HG02678 (cell line): ENCODE data around the gene KHDRBS1.
"Not testable (repeated sequence)": the region's sequence is repeated elsewhere in the genome, so short reads cannot be mapped to it uniquely, and the experiment has no call there.

ENCODE experiments used
- ATAC-seq: cut with Tn5 transposase; IDR thresholded peaks from one replicate; pipeline ENCODE4 v1.9.1; 2021; ENCODE audit warnings: mild to moderate bottlenecking, moderate library complexity; ENCODE audit not compliant: unreplicated experiment

KHDRBS1 gene

DNA sequence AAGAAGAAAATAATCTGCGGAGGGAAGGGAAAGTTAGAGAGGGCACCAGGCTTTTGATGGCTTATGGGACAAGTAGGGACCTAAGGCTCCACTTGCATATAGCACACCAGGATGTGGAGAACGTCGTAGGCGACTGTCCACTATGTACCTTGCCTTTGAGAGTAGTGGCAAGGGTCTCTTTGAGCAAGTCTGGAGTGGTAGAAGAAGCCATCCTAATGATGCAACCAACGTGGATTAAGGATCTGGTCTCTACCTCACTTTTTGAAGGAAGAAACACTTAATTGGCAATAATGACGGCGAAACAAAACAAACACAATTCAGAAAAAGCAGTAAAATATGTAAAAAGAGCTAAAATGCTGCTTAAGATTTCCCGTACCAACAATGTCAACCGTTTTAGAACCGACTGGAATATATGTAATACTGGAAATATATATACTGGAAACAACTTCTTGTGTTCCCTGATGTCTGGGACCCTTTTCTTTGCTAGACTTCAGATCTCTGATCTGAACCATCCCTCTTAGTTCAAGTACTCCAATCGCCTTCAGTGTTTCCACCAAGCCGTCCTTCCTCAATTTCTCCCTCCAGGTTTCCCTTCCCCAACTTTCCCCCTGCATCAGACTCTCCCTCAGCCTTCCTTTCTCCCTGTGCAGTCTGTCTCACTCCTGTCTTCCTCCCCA, 821 bp upstream of the KHDRBS1 start:
- no peak for ATAC-seq

DNA sequence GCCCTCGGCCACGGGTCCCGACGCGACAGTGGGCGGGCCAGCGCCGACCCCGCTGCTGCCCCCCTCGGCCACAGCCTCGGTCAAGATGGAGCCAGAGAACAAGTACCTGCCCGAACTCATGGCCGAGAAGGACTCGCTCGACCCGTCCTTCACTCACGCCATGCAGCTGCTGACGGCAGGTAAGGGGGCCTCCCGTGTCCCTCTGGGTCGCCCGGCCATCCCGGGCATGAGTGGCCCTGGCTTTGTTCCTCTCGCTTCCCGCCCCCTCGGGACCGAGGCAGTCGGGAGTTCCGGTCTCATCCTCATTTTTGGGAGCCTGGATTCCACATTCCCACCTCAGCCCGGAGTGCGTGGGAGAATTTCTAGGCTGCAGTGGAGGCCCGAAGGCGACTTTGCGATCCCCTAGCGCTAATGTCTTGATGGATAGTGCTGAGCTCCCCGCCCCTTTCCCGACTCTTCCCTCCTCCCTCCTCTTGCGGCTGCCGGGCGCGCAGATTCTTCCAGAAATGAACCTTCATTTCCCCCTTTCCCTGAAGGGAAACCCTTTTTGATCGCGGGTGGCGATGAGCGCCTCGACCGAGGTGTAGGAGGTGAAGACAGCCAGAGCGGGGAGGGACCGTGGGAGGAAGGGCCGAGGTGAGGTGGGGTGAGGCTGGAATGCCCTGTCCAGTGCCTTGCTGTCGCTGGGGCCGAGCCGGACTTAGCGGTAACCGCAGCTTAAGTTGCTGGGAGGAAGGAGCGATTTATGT, 705 bp downstream of the KHDRBS1 start:
- ATAC-seq: peak; percentile 29

DNA sequence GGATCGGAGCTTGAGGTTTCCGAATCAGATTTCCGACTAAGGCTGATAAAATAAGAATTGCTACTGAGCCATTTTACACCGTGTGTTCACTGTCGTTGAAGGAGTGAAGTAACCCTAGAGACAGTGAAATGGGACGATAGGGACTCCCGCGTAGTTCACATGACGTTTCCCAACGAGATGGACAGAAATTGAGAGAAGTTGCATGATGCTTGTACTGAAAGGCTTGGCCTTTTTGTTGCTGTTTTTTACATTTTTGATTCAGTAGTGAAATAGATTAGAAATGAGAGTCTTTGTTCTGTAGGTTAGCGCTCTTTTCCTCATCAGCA, 1.2 kb downstream of the KHDRBS1 start:
- no peak for ATAC-seq

DNA sequence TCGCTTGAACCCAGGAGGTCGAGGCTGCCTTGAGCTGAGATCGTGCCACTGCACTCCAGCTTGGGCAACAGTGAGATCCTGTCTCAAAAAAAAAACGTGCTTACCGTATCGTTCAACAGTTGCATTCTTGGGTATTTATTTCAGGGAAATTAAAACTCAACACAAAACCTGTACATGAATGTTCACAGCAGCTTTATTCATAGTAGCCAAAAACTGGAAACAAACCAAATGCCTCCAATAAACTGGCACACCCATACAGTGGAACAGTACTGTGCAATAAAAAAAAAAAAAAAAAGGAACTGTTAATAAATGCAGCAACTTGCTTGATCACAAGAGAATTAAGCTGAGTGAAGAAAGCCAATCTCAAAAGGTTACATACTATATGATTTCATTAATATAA, 6.7 kb downstream of the KHDRBS1 start:
- no peak for ATAC-seq

DNA sequence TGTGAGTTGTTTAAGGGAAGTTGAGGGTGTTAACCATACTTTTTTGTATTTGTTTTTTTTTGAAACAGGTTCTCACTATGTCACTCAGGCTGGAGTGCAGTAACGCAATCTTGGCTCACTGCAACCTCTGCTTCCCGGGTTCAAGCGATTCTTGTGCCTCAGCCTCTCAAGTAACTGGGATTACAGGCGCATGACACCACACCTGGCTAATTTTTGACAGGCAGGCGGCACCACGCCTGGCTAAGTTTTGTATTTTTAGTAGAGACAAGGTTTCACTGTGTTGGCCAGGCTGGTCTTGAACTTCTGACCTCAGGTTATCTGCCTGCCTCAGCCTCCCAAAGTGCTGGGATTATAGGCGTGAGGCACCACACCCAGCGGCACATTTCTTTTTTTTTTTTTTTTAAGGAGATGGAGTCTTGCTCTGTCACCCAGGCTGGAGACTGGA, 7.9 kb downstream of the KHDRBS1 start:
- not testable (repeated sequence) for ATAC-seq

DNA sequence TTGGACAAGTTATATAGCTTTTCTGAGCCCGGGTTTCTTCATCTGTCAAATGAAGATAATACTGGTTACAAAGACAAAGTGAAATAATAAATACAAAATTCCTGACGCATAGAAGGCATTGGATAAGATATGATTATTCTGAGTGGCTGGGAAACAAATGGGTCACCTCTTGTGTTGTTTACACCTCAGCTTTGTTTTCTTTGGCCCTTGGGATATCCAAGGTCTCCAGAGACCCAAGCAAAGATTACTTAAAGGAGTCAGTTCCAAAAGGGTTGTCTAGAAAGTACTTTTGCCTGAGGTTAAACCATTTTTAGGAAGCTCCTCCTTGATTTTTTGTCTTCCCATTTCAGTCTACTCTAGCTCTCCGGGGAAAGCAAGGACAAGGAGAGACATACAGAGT, 9.7 kb downstream of the KHDRBS1 start:
- ATAC-seq: no peak

DNA sequence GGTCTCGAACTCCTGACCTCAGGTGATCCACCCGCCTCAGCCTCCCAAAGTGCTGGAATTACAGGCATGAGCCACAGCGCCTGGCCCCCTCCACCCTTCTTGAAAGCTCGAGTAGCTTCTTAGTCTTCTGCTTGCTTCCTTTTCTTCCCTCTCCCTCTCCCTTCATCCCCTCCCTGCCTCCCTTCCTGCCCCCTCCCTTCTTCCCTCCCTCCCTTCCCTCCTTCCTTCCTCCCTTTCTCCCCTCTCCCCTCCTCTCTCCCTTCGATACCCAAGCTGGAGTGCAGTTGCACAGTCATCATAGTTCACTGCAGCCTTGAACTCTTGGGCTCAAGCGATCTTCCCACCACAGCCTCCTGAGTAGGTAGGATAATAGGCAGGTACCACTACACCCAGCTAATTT, 11.8 kb downstream of the KHDRBS1 start:
- ATAC-seq: no peak

DNA sequence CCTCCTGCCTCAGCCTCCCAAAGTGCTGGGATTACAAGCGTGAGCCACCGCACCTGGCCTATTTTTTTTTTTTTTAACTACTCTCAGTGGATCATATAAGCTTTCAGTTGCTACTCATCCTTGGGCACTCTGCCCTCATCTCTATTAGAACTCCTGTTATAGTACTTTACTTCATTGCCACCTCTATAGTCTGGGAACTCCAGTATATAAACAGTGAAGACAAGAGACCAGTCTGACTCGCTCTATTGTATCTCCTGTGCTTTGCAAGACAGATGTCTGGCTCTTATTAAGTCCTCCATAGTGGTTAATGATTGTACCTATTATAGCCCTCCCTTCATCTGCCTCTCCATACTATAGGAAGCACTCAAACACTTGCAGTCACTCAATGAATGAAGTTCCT, 15.1 kb downstream of the KHDRBS1 start:
- ATAC-seq: no peak

DNA sequence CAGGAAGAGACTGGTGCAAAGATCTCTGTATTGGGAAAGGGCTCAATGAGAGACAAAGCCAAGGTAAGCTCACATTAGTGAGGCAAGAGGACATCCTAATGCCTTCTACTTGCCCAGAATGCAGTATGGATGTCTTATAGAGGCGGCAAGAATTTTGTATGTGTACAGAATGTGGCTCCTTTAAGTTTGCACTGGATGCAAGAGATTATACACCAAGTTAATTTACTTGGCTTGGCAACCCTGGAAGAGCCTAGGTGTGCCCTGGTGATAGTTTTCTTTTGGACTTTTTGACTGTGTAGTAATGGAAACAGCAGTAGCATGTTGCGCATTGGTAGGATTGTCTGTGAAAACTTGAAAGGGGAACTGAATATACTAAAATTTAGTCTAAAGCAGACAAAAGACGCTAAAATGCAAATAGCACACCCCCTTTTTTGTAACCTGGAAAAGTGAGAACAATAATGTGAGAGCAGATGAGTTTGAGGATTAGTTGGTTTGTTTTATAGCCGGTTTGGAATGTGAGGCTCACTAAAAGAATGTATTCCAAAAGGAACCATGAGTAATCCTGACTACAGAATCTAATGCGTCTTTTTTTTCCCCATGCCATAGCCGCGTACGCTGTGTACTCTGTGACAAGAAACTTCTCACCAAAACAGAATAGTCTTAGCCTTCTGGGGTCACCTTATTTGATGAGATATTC, 18.1 kb downstream of the KHDRBS1 start:
- ATAC-seq: no peak

DNA sequence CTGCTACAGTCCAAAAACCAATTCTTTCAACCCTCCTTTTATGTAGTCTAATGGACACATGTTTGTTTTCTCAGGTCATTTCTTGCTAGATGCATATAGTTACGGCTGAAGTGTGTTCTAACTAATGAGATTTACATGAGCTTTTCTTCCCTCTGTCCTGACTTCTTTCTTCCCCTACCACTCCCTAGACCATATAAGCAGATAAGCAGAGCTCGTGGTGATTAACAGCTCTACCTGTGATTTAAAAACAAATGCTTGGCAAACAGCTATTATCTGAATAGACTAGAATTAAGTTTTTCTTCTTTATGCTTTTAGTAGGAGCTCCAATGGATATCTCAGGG, 18.6 kb downstream of the KHDRBS1 start:
- ATAC-seq: no peak

DNA sequence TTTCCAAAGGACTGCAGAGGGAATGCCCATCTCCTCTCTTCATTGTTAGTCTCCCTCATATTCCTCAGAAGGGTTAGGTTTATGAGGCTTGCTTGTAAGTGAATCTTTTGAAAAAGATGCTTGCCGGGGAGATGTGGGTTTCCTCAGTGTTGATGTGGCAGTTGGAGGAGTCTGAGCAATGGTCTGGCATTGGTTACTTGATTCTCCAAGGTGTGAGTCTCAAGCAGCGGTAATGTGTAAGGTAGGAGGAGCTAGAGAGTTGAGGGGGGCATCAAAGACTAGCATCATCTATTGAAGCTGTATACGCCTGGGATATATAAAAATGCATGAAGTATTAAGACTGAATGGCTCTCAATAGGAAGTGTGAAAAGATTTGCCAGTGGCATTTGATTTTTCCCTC, 21.5 kb downstream of the KHDRBS1 start:
- ATAC-seq: no peak

DNA sequence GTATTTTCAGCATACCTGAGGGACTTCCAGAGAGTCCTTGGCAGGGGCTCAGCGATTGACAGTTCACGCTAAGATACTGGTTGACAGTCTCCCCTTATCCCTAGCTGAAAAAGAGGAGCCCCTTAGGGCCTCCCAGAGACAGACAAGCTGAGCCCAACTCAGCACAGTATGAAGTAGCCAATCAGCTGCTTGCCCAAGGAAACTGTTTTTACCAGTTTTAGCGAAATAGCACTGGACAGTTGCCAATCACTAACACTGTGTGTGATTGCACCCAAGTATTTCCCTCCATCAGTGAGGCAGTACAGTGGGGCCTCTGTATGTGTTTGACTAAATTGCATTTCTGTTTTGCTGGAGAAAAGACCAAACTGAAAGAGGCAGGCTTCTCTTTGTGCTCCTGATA, 27.0 kb downstream of the KHDRBS1 start:
- ATAC-seq: no peak

DNA sequence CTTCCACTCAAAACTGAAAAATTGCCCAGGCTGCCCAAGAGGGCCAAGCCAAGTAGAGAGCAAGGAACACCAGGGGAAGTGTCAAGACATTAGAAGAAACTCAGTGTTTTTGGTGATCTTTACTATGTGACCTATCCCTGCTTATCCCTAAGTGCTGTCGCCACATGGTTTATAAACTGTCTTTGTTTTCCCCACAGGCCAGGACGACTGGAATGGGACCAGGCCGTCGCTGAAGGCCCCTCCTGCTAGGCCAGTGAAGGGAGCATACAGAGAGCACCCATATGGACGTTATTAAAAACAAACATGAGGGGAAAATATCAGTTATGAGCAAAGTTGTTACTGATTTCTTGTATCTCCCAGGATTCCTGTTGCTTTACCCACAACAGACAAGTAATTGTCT, 28.7 kb downstream of the KHDRBS1 start:
- ATAC-seq: no peak

DNA sequence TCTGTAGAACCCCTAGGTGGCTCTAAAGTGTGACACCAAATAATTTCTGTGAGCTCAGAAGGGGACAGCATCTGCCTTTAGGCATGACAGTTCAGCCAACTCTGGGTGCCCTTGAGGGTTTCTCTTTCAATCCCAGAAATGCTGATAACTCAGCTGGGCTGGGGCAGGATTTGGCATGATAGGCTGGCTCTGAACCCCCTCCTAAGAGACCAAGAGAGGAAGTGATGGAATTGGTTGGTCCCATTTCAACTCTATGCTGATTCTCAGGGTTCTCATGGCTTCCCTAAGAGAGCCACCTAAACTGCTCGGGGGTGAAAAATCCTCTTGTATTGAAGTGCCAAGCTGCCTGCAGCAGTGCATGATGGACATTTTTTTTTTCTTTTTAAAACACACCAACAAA, 30.6 kb downstream of the KHDRBS1 start:
- ATAC-seq: no peak

DNA sequence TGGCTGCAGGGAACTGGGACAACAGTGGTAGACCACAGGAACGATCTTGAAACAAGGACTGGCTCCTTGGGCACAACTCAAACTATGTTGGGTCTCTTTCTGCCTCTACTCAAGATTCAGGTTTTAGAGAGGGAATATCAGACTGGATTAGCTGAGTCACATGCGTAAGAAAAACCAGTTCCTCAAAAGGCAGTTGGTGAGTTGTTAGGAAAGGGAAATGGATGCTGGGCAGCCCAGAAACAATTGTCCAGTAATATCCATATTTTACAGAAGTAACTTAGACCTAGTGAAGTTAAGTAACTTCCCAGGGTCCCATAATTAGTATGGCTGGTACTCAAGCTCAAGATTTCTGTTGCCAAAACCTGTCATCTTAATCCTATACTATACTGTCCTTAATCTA, 32.1 kb downstream of the KHDRBS1 start:
- ATAC-seq: no peak

DNA sequence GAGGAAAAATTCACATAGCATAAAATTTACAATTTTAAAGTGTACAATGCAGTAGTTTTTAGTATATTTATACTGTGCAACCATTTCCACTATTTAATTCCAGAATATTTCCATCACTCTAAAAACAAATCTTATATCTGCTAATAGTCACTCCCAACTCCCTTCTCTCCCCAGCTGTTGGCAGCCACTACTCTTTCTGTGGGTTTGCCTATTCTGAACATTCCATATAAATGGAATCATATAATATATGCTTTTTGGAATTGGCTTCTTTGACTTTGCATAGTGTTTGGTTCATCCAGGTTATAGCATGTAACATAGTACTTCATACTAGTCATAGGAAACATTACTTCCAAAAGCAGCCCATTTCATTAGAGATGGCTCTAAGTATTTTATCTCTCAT, 34.0 kb downstream of the KHDRBS1 start:
- no peak for ATAC-seq

DNA sequence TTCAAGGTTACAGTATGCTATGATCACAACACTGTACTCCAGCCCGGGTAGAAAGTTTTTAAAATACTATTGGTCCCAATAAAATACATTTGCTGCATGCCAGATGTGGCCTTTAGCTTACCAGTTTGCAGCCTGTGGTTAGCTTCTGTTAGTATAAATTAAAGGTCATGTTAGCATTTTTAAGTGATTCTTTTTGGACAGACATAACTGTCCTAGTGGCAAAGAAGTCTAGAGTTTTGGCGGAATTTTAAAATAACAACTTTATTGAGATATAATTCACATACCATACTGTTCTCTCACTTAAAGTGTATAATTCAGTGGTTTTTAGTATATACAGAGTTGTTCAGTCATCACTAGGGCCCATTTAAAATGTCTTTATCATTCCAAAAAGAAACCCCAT, 34.8 kb downstream of the KHDRBS1 start:
- no peak for ATAC-seq

DNA sequence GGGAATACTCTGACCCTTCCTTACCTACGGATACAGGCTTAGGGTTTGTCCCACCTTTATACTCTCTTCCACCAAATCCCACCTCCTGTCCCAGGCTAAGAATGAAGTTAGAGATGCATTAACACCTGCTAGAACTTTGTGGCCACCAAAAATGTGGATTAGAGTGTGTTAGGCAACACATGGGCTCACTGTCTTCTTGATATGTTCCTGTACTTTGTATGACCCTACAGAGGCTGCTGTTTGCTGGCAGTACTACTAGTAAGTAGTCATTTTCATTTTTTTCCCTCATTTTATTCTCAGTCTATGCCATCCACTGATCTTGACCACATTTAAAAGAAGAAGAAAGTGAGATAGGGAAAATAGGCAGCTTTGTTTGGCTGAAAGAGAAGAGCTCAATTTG, 38.0 kb downstream of the KHDRBS1 start:
- ATAC-seq: no peak

DNA sequence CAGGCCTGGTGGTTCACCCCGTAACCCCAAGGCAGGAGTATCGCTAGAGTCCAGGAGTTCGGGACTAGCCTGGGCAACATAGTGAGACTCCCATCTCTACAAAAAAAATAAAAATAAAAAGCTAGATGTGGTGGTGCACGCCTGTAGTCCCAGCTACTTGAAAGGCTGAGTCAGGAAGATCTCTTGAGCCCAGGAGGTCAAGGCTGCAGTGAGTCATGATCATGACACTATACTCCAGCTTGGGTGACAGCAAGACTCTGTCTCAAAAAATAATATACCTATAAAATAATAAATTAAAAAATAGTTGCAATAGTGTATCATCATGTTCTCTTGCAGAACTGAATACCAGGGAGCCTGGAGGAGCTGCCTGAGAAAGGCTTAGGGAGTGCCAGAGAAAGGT, 39.2 kb downstream of the KHDRBS1 start:
- ATAC-seq: no peak

DNA sequence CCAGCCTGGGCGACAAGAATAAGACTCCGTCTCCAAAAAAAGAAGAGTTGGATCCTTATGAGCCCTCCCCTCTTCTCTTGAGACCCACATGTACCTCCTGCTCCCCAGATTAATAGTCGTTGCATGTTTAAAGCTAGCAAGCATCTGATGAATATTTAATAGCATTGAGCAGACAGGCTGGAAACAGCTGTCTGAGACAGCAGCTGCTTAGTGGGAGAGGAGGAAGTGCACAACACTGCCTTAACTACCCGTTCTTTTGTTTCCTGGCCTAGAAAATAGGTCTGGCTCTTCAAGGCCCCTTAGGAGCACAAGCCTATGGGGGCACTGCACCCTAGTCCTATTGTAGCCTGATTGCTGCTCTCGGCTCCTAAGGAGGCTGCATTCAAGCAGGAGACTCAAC, 41.7 kb downstream of the KHDRBS1 start:
- ATAC-seq: no peak

DNA sequence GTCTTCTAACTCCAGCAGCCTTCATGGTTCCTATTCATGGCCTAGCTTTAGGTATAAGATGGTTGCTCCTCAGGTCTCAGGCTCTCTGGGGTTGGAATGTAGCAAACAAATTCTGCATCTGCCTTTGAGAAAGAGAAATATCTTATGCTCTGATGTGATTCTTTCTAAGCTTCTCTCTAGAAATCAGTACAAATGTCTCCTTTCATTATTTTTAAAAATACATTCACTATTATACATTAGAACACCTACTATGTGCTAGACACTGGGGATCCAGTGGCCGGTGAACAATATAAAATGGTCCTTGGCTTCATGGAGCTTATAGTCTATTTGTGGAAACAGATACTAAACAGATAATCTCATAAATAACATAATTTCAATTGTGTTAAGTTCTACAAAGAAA, 42.9 kb downstream of the KHDRBS1 start:
- ATAC-seq: no peak

DNA sequence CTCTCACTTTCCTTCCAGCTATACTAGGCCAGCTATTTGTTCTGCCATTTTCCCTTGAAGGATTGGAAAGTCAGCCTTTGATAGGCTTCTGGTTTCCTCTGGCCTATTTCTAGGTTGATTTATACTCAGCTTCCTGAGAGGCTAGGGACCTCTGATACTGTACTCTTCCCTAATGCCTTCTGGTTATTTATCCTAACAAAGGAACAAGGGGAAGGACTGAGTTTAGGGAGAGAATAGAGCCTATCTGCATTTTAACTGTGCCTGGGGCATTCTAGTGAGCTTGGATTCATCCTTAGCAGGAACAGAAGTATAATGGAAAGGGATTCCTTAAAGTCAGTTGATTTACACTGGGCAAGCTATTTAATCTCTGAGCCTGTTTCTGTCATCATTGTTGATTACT, 47.2 kb downstream of the KHDRBS1 start:
- ATAC-seq: no peak
